Anterior cingulate cortex (tissue), 58 donors: ENCODE data around the gene SORBS1.

Experiments used
- DNase-seq, 58 donors: peaks; one replicate each; lab custom pipeline; 2025; lab: John Stamatoyannopoulos, UW

Gene SORBS1

DNA sequence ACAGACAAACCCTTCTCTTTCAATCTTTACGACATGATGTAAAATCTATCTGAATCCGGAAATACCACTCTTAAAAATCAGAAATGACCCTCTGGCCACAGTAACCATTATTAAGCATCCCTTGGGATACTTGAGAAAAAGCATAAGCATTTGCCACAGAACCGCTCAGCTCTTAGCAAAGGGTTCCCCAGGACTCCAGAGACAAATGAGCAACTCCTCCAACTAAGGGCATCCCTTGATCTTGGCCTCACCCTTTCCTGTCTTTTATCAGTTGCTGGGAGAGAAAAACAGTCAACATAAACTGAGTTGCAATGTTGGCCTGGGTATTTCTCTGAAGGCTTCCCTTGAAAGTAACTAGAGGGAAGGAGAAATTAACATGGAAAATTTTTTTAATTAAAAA, 273.9 kb downstream of the SORBS1 start:
- DNase-seq, result no peak

DNA sequence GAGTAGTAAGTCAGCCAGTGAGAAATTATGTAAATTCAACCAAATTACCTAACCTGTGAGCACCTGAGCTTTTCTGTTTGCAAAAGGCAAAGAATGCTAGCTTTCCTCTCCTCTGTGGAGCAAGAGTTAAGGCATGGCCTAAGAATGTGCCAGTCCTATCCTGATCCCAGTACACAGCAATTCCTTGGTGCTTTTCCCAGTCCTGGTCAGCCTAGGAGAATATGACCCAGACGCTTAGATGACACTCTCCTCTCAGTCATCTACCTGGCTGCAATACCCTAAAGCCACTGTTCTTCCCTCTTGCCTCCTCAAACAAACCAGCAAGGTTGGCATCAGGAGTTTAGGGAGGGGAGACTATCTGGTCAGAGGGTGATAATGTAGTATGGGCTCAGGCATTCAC, 274.5 kb downstream of the SORBS1 start:
- no peak for DNase-seq

- DNase-seq, result no peak
These were observed 275.6 kb downstream of the SORBS1 start for GRCh38 chr10:95285556-95285955.

DNA sequence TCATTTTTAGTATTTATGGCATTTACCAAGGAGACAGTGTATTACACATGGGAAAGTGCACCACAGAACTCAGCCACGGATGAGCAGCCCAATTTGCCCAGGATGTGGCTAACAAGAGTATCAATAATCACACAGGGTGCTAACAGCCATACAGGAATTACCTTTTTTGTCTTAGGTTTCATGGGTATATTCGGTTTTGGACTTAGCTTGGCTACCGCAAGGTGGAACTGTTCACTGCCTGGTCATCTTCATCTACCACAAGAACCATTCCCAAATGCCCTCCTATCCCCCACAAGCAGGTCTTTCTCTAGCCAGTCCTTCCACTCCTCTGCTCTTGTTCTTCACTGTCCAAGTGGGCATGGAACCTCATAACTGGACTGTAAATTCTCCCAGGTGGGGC, 276.4 kb downstream of the SORBS1 start:
- DNase-seq, result no peak

- DNase-seq, result no peak
These were observed 279.1 kb downstream of the SORBS1 start for GRCh38 chr10:95282107-95282506.

DNA sequence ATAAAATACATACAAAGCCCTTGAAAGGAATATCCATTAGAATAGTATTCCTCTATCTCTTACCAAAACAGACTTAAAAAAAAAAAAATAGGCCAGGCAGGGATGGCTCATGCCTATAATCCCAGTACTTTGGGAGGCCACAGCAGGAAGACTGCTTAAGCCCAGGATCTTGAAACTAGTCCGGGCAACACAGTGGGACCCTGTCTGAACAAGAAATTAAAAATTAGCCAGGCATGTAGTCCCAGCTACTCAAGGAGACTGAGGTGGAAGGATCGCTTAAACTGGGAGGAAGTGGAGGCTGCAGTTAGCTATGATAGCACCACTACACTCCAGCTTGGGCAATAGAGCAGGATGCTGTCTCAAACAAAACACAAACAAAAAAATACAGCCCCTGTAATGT, 280.0 kb downstream of the SORBS1 start:
- no peak for DNase-seq

DNA sequence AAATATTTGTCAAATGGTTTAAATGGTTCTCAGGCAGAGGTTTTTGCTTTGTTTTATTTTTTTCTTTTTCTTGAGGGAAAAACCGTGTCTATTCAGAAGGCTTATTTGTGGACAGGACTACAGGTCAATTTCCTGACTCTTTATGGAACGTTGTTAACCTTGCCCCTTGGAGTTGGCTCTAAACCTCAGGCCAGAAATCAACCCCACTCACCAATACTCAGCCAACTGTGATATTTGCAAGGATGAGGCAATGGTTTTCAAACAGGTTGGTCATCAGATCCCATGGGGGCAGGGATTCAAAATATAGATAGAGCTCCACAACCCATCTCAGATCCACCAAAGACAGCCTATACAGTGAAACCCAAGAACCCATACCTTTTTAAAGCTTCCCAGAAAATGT, 280.5 kb downstream of the SORBS1 start:
- no peak for DNase-seq

DNA sequence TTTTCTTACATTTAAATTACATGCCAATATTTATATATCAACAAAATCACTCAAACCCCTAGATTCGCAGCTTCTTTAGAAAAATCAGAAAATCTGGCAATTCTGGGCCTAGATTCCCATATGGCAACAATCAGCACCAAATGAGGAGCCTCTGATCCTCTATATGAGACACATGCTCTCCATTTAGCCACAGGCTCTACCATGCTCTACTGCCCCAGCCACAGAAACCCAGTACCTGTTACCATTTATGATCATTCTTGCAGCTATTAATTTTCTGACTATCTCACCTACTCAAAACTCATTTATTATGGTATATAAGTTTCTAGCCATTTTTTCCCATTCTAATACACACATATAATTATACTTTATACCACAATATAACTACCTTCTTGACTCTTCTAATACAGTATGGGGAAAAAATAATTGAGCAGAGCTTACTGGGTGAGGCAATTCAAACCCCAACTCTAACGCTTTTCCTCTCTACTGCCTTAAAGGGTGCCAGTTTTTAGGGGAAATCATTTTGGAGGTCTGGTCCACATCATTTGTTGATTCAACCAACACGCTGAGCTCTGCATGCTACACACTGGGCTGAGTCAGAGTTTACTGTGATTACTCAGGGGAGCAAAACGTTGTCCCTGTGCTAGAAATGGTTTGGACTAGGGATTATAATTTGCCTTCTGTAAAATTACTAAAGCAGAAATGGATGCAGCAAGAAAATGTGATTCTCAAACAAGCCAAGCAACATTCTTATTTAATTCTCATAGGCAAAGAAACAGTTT, 281.9 kb downstream of the SORBS1 start:
- DNase-seq, result no peak

DNA sequence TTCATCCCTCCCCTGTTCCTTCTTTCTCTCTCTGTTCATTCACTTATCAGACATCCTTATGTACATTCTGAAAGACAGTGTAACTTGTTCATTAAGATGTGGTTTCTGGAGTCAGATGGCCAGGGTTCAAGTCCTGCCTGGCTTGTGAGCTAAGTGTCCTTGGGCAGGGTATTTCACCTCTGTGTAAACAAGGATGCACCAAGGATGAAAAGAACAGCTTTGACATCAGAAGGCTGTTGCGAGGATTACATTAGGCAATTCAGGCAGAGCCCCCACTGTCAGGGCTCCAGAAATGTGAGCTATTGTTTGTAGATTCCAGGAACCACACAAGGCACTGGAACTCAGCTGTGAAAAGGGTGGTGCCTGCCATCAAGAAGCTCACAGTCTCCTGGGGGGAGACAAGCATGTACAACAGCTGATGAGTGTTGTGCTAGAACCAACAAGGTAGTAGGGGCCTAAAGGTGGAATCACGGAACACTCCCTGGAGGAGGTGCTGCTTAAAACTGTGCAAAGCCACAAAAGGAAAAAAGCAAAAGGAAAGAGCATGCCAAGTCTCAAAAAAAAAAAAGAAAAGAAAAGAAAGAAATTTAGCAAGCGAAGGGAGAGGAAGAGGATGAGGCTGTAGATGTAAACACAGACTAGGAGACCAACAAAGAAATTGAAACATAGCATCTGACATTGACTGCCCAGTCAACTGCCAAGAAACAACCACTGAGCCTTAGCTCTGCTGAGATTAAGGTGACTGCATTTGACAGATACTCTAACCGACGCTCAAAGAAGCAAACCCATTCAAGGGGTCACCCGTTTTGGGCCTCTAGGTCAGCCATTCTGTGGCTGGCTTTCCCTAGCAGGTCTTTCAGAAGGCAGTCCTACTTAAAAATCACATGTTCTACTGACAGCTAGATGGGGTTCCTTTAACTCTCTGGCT, 282.8 kb downstream of the SORBS1 start:
- no peak for DNase-seq

DNA sequence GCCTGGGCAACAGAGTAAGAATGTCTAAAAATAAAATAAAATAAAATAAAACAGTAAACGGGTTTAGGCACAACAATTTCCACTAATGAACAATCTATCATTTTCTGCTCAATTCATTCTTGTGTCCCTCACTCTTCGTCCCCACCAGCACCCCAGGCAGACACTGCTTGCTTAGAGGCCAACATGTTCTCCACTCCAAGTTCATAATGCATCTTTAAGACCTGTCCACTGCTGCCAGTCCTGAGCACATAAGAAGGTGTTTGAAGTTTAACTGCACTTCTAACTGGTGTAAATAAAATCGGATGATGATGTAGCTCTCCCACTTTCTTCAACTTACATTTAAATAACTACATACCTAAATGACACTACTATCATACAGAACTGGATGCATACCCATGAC, 283.6 kb downstream of the SORBS1 start:
- no peak for DNase-seq

- no peak for DNase-seq
These were observed 284.0 kb downstream of the SORBS1 start for GRCh38 chr10:95277201-95277570.

DNA sequence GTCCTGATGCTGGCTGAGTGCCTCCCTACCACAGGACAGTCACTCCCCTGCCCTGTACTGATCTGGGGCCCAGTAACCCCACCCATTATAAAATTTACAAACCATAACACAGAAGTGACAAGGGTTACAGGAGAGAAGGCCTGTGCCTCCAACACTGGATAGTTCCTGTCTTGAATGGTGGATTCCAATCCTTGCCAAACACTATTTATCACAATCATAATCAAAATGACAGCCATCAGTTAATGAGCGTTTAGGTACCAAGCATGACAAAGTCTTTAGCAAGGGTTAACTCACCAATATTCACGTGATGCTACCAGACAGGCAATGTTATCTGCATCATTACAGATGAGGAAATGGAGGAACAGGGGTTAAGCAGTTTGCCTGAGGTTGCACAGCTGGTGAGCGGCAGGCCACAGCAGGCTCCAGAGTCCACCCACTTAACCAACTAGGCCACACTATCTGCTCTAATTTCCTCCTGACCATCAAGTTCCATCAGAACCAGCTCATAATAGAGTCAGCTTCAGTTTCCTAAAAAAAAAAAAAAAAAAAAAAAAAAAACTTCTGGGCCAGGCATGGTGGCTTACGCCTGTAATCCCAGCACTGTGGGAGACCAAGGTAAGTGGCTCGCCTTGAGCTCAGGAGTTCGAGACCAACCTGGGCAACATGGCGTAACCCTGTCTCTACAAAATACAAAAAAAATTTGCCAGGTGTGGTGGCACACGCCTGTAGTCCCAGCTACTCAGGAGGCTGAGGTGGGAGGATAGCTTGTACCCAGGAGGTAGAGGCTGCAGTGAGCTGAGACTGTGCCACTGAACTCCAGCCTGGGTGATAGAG, 284.6 kb downstream of the SORBS1 start:
- no peak for DNase-seq

DNA sequence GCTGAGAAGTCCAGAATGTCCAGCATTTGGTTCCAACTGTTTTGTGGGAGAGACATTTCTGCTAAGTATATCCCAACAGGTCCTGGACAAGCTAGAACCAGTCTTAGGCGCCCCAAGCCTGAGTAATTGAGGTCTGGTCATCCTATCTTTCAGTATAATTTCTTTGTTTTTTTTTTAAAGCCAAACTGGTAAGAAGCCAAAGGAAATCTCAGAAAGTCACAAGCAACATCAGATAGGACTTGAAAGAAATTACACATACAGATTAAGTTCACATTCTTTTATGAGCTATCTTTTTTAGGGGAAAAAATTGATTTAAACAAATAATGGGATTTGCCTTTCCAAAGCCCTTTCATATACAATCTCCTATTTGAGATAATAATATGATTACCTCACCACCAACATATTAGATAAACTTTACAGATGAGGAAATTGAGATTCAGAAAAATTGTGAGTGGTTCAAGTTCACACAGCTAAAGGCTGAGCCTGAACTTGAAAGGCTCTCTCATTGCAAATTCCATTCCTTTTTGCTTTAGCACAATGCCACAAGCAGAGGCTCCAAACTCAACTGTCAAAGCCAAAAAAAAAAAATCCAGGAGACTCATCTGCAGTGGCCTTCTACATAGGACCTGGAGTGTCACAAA, 285.3 kb downstream of the SORBS1 start:
- DNase-seq, result no peak

DNA sequence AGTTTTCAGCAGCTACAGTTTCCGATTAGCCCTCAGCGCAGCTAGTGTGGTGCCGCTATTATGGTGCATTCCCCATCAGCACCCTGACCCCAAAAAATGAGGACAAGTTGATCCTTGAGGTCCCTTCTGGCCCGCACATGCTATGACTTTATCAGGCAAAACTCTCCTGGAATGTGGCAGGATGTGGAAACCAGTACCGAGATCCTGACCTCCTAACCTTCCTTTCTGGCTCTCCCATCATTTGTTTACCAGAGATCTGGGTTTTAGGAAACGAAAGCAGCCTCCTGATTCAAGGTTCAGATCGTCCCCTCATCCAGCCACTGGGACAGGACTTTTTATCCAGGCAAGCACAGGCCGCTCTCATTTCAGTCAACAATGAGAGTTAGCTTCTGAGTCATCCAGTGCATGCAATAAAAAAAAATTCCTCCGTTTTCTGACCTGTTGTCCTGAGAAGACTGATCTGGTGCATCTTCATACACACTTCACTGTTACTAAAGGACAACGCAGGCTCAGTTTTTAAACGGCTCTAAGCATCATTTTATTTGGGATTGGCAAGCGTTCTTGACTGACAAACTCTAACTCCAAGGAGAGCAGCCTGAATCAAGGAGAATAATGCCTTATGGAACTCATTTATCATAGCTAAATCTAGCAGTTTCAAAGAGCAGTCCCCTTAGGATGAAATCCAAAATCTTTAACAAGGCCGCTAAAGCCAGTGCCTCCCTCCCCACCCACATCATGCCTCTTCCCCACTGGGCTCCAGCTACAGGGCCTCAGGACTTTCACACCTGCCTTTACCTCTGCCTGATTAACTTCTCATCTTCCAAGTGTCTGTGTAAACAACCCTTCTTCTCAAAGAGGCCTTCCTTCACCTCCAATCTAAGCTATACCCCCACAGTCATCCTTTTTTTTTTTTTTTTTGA, 287.5 kb downstream of the SORBS1 start:
- no peak for DNase-seq

DNA sequence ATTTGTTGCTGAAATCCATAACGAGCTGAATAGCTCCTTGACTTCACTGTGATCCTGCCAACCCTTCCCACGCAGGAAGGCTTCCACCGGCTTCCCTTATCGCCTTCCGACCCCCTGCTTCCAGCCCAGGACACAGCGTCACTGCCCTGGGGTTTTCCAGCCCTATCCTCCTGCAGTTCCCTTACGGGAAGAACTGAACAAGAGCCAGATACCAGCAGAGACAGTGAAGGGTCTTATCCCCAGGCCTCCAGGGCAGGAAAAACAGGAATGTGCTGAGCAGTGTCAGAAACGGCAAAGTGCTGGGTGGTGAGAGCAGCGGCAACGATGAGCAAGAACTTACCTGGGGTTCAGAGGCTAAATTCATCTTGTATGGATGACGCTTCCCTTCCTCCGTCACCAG, 292.7 kb downstream of the SORBS1 start:
- no peak for DNase-seq

DNA sequence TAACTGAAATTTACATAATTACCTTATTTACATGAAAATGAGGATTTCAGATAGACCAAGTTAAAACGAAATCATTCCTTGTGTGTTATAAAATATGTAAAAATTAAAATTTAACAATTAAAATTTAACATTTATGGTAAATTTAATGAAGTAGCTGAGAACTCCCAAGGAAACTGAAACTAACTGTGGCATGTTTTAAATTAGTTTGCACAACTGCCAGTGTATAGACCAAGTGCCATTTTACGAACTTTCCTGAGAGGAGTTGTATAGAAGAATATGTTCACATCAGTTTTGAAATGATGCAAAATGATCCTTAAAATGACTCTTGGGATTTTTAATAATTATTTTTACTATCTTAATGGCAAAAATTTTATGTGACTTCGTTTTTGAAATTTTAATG, 293.9 kb downstream of the SORBS1 start:
- DNase-seq, result no peak

DNA sequence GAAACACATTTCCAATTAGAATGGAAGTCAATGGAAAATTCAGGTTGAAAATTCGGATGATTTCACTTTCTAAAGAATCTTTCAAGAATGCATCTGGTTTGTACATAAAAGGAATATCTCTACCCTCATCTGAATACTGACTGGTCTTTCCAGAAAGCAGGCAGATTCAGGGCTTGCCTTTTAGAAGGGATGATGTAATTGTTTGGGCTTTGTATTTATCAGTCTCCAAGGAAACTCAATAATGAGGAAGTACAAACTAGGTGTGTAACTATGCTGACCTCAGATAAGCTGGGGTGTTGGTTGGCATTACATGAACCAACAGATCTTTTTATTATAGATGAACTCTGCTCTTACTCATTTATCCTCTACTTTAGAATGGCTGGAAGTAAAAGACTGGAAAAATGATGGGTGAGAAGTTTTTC, 294.5 kb downstream of the SORBS1 start:
- no peak for DNase-seq

GRCh38 chr10:95265572-95265971, 295.6 kb downstream of the SORBS1 start:
- no peak for DNase-seq
